K562 (cell line): ENCODE data around the gene PPP1R14C.

ENCODE experiments used
- KLF16 ChIP-seq: IDR thresholded peaks from 2 replicates; pipeline ENCODE4 v1.6.1; 2016; ENCODE audit warnings: antibody characterized with exemption
- POLR2A ChIP-seq: fragments of 450-650 bp; conservative IDR thresholded peaks from 2 replicates; pipeline ENCODE4 v1.6.1; 2016
- SIN3A ChIP-seq, 2 experiments: fragments of 150-350 bp in 1 of 2; IDR thresholded peaks; 2 replicates each; pipeline ENCODE4 v1.6.1; 2011 to 2016; ENCODE audit warnings: borderline replicate concordance in 2 of 2, low read depth in 2 of 2, low read length in 2 of 2, mild to moderate bottlenecking in 2 of 2, moderate library complexity in 2 of 2; ENCODE audit not compliant: control insufficient read depth in 1 of 2
- SP1 ChIP-seq: sonication (generic); formaldehyde crosslinking; IDR thresholded peaks from 2 replicates; pipeline ENCODE4 v1.8.1; 2022; ENCODE audit warnings: mild to moderate bottlenecking, missing genetic modification reagents
- SP2 ChIP-seq: IDR thresholded peaks from 2 replicates; pipeline ENCODE4 v1.6.1; 2011; ENCODE audit warnings: mild to moderate bottlenecking, low read depth, low read length, moderate library complexity; ENCODE audit not compliant: poor library complexity, severe bottlenecking; ENCODE audit errors: extremely low read depth
- TF ChIP-seq, protein P1 (sequence below), 3 experiments: IDR thresholded peaks in 2 of 3; conservative IDR thresholded peaks in 1 of 3; 2 replicates each; pipeline ENCODE4 v1.5.1; 2011 to 2012; ENCODE audit warnings: low read length in 3 of 3, mild to moderate bottlenecking in 3 of 3, control low read depth in 2 of 3, improper control_type of control experiment in 1 of 3, inconsistent platforms in 1 of 3, low read depth in 1 of 3, mixed read lengths in 1 of 3, moderate library complexity in 1 of 3; ENCODE audit not compliant: insufficient read depth in 2 of 3

DNA sequence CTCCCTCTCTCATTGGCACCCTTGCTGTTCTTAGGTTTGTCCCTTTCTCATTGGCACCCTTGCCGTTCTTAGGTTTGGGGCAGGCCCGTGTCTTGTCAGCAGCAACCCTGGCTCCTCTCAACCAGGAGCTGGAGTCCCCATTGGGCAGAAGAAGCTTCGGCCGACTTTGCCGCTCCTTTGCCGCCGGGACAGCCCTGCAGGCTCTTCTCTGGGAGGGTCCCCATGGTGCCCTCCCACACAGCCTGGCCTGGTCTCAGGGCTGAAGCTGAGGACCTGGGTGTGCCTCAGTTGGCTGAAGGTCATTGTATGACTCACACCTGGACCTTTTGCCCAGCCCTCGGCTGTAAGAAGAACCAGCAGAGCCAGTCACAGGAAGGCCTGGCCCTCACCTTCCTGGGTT lies 59.6 kb downstream of the PPP1R14C start:
- TF ChIP-seq KLF16: no peak
- TF ChIP-seq SP1 (CRISPR knock-in tag): no peak
- no peak for TF ChIP-seq SIN3A (IDR thresholded peaks at IDR 0.05; ENCODE audit: borderline replicate concordance in 2 of 2, control insufficient read depth in 1 of 2, low read depth in 2 of 2, low read length in 2 of 2)
- TF ChIP-seq POLR2A: no peak
- TF ChIP-seq, protein P1, sequence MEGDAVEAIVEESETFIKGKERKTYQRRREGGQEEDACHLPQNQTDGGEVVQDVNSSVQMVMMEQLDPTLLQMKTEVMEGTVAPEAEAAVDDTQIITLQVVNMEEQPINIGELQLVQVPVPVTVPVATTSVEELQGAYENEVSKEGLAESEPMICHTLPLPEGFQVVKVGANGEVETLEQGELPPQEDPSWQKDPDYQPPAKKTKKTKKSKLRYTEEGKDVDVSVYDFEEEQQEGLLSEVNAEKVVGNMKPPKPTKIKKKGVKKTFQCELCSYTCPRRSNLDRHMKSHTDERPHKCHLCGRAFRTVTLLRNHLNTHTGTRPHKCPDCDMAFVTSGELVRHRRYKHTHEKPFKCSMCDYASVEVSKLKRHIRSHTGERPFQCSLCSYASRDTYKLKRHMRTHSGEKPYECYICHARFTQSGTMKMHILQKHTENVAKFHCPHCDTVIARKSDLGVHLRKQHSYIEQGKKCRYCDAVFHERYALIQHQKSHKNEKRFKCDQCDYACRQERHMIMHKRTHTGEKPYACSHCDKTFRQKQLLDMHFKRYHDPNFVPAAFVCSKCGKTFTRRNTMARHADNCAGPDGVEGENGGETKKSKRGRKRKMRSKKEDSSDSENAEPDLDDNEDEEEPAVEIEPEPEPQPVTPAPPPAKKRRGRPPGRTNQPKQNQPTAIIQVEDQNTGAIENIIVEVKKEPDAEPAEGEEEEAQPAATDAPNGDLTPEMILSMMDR (IDR thresholded peaks at IDR 0.05 in 2 of 3, conservative IDR thresholded peaks at IDR 0.05 in 1 of 3; ENCODE audit: insufficient read depth in 2 of 3, low read depth in 1 of 3, low read length in 3 of 3): no peak
- TF ChIP-seq SP2: no peak
